PFSK-1 (cell line): ENCODE results near the gene ISG15.

Experiments used
- FOXP2 ChIP-seq: optimal IDR thresholded peaks from 2 replicates; pipeline ENCODE3; 2011; ENCODE audit warnings: borderline replicate concordance, control low read depth, inconsistent platforms; ENCODE audit not compliant: insufficient read depth; ENCODE audit errors: extremely low read length, extremely low read depth
- POLR2AphosphoS5 ChIP-seq: IDR thresholded peaks from 2 replicates; pipeline ENCODE4 v1.6.1; 2012; ENCODE audit warnings: low read depth, mild to moderate bottlenecking, control low read depth, low read length, moderate library complexity
- REST ChIP-seq, 2 experiments: IDR thresholded peaks; 2 replicates each; pipeline versions ENCODE4 v1.6.1 to v1.8.0; 2011 to 2012; ENCODE audit warnings: low read depth in 2 of 2, low read length in 2 of 2, control low read depth in 1 of 2, inconsistent platforms in 1 of 2, mild to moderate bottlenecking in 1 of 2, moderate library complexity in 1 of 2; ENCODE audit not compliant: insufficient read depth in 1 of 2
- SIN3A ChIP-seq: IDR thresholded peaks from 2 replicates; pipeline ENCODE4 v1.6.1; 2012; ENCODE audit warnings: mild to moderate bottlenecking, low read length, moderate library complexity, borderline replicate concordance; ENCODE audit not compliant: insufficient read depth
- TAF1 ChIP-seq: IDR thresholded peaks from 2 replicates; pipeline ENCODE4 v1.6.1; 2012; ENCODE audit warnings: low read length, control low read depth, borderline replicate concordance; ENCODE audit not compliant: insufficient read depth

The ISG15 gene

GRCh38 chr1:981955-982558 is 31.2 kb upstream of the ISG15 start, which contains the start of gene PERM1:
TSS of gene PERM1 (minus strand) at chr1:982093. CDS start at chr1:981029, 1,064 bp downstream.
- TF ChIP-seq POLR2AphosphoS5 (no peak), SIN3A (no peak), TAF1 (no peak), FOXP2 (no peak), REST (IDR thresholded peaks at IDR 0.05; ENCODE audit: insufficient read depth in 1 of 2, low read depth in 2 of 2, low read length in 2 of 2) (no peak)

- TF ChIP-seq SIN3A (no peak), REST (IDR thresholded peaks at IDR 0.05; ENCODE audit: insufficient read depth in 1 of 2, low read depth in 2 of 2, low read length in 2 of 2) (no peak), FOXP2 (no peak), TAF1 (no peak), POLR2AphosphoS5 (no peak)
Measured at GRCh38 chr1:982765-983436, 30.4 kb upstream of the ISG15 start.

GRCh38 chr1:983798-984475 is 29.4 kb upstream of the ISG15 start:
- TF ChIP-seq FOXP2 = no peak
- TF ChIP-seq TAF1 = no peak
- no peak for TF ChIP-seq REST (IDR thresholded peaks at IDR 0.05; ENCODE audit: insufficient read depth in 1 of 2, low read depth in 2 of 2, low read length in 2 of 2)
- TF ChIP-seq SIN3A = no peak
- no peak for TF ChIP-seq POLR2AphosphoS5

GRCh38 chr1:984476-984814 is 28.9 kb upstream of the ISG15 start:
- TF ChIP-seq FOXP2 = no peak
- no peak for TF ChIP-seq TAF1
- TF ChIP-seq POLR2AphosphoS5 = no peak
- no peak for TF ChIP-seq SIN3A
- TF ChIP-seq REST (IDR thresholded peaks at IDR 0.05; ENCODE audit: insufficient read depth in 1 of 2, low read depth in 2 of 2, low read length in 2 of 2) = no peak
